NT2/D1 (cell line): ENCODE data around the gene CACNB1.
"Not testable (repeated sequence)": the region's sequence is repeated elsewhere in the genome, so short reads cannot be mapped to it uniquely, and the experiment has no call there.

Experiments
- DNase-seq: peaks from one replicate; pipeline ENCODE4 v3.0.0-alpha.2; 2011; ENCODE audit warnings: low read depth, low spot score
- H3K27me3 ChIP-seq: 2 replicates; pipeline ENCODE4 v1.6.0; 2011; ENCODE audit warnings: mild to moderate bottlenecking; ENCODE audit not compliant: insufficient read length, insufficient read depth
- H3K36me3 ChIP-seq: 2 replicates; pipeline ENCODE4 v1.6.1; 2011; ENCODE audit warnings: mild to moderate bottlenecking, low read length, mixed read lengths; ENCODE audit not compliant: insufficient read depth, insufficient read length
- H3K4me1 ChIP-seq: 2 replicates; pipeline ENCODE4 v1.5.1; 2011; ENCODE audit not compliant: insufficient read depth, insufficient read length
- H3K4me3 ChIP-seq: 2 replicates; pipeline ENCODE4 v1.5.1; 2011; ENCODE audit warnings: low read depth; ENCODE audit not compliant: insufficient read length
- H3K9ac ChIP-seq: 2 replicates; pipeline ENCODE4 v1.6.0; 2011; ENCODE audit warnings: low read depth; ENCODE audit not compliant: insufficient read length
- H3K9me3 ChIP-seq: 2 replicates; pipeline ENCODE4 v1.5.1; 2011; ENCODE audit warnings: mild to moderate bottlenecking, low read length; ENCODE audit not compliant: insufficient read depth
- SUZ12 ChIP-seq: IDR thresholded peaks from 2 replicates; pipeline ENCODE4 v1.6.1; 2011; ENCODE audit not compliant: insufficient read length, insufficient read depth; ENCODE audit errors: extremely low read depth
- YY1 ChIP-seq: IDR thresholded peaks from 2 replicates; pipeline ENCODE4 v1.6.1; 2011; ENCODE audit not compliant: insufficient read length, insufficient read depth
- ZNF274 ChIP-seq: IDR thresholded peaks from 2 replicates; pipeline ENCODE4 v1.6.1; 2011; ENCODE audit warnings: mild to moderate bottlenecking, low read depth, low read length

Gene CACNB1

GRCh38 chr17:39170558-39170957 lies 26.9 kb downstream of the CACNB1 start:
- Histone ChIP-seq H3K9ac (no peak overlapping the region), H3K27me3 (no peaks in the 10 kb centered on the region), H3K4me3 (no peak overlapping the region), H3K36me3 (peaks cover 12% of the 10 kb centered on the region), H3K4me1 (peaks cover 25% of the 10 kb centered on the region), H3K9me3 (no peaks in the 10 kb centered on the region)
- DNase-seq, result no peak
- no peak for TF ChIP-seq YY1
- no peak for TF ChIP-seq SUZ12
- no peak for TF ChIP-seq ZNF274

DNA sequence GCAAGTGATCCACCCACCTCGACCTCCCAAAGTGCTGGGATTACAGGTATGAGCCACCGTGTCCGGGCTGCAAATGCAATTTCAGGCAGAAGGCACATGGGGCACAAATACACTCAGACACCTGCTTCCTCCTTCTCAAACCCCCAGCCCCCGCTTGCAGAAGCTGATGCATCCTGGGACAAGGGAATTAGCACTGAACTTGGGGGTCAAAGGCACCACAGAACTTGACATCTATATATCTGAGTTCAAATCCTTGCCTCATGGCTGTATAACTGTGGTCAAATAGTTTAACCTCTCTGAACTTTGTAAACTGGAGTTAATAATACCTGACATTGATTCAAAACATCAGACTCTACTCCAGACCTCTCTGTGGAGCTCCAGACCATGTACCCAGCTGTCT lies 27.4 kb downstream of the CACNB1 start:
- Histone ChIP-seq H3K9ac (no peak overlapping the region), H3K4me3 (no peak overlapping the region), H3K9me3 (no peaks in the 10 kb centered on the region), H3K36me3 (peaks cover 8% of the 10 kb centered on the region), H3K27me3 (no peaks in the 10 kb centered on the region), H3K4me1 (peaks cover 27% of the 10 kb centered on the region)
- no peak for TF ChIP-seq YY1
- TF ChIP-seq ZNF274, result no peak
- TF ChIP-seq SUZ12, result no peak
- DNase-seq, result no peak

- Histone ChIP-seq H3K36me3 (peaks cover 2% of the 10 kb centered on the region), H3K9ac (no peak overlapping the region), H3K27me3 (no peaks in the 10 kb centered on the region), H3K4me1 (peaks cover 29% of the 10 kb centered on the region), H3K9me3 (no peaks in the 10 kb centered on the region), H3K4me3 (no peak overlapping the region)
- DNase-seq, result no peak
- no peak for TF ChIP-seq SUZ12
- no peak for TF ChIP-seq YY1
- TF ChIP-seq ZNF274, result no peak
Measured at GRCh38 chr17:39169518-39169917, 28.0 kb downstream of the CACNB1 start.

- no peak for DNase-seq
- Histone ChIP-seq H3K4me3 (no peak overlapping the region), H3K36me3 (no peaks in the 10 kb centered on the region), H3K27me3 (no peaks in the 10 kb centered on the region), H3K4me1 (peaks cover 29% of the 10 kb centered on the region), H3K9ac (no peak overlapping the region), H3K9me3 (no peaks in the 10 kb centered on the region)
- no peak for TF ChIP-seq YY1
- no peak for TF ChIP-seq ZNF274
- TF ChIP-seq SUZ12, result no peak
Measured at GRCh38 chr17:39169101-39169500, 28.4 kb downstream of the CACNB1 start.

- H3K4me1 ChIP-seq, result peaks cover 27% of the 10 kb centered on the region
- not testable (repeated sequence) for H3K4me3 ChIP-seq, H3K27me3 ChIP-seq, H3K36me3 ChIP-seq, H3K9me3 ChIP-seq, H3K9ac ChIP-seq, DNase-seq
Measured at GRCh38 chr17:39168503-39168902, 29.0 kb downstream of the CACNB1 start.

DNA sequence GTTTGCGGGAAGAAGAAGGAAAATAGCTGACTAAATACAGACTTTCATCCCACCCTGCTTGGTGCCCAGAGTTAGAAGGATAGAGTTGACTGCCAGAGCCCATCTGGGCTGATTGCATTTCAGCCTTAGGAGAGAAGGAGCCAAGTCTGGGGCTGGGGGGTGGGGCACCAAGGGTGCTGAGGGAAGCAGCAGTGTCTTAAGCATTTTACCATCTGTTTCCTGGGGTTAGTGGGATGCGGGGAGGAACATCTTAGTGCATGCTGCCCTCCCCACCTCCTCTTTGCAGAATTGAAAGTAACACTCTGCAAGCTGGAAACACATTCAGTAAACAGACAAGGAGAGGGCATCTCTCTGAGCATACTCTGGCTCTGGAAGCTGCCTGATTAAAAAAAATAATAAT lies 30.0 kb downstream of the CACNB1 start:
- no peak for TF ChIP-seq ZNF274
- TF ChIP-seq SUZ12, result no peak
- TF ChIP-seq YY1, result no peak
- no peaks in the 10 kb centered on the region for H3K9me3 ChIP-seq
- H3K9ac ChIP-seq, result peak overlapping the region; percentile 0
- peaks cover 22% of the 10 kb centered on the region for H3K4me1 ChIP-seq
- DNase-seq, result no peak
- no peaks in the 10 kb centered on the region for H3K27me3 ChIP-seq
- H3K36me3 ChIP-seq, result no peaks in the 10 kb centered on the region
- H3K4me3 ChIP-seq, result no peak overlapping the region

DNA sequence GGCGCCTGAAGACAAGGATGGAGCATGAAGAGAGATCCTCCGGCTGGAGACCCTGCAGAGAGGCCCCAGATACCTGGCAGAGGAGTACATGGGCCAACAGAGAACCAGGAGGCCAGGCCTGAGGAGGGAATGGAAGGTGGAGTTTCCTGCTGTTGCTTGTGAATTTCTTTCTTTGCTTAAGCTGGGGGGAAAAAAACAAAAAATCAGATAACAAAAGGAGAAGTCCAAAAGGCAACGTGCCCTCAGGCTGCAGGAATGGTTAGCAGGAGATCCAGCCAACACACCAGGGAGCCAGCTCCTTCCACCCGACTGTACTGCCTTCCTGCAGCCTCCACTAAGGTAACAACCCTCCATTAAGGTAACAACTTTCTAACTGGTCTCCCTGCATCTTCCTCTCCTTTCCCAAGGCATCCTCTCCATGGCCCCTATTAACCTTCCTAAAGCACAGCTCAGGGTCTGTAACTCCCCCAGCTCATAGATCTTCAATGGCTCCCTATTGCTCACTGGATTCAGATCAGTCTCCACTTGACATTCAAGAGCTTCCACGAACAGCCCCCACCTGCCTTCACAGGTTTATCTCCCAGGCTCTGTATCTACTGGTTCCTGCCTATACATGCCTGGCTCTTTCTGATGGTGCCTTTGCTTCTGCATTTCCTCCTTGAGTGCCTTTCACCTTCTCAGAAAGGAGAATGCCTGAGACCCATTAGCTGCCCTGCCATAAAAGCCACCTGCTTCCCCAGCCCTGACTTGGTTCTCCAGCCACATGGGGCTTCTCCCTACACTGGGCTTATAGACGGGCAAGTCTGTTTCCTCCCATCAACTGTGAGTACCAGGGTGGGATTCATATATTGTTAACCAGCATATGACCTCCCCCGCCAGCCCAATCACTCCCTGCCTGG lies 30.8 kb downstream of the CACNB1 start:
- peak overlapping the region; percentile 4 for H3K4me3 ChIP-seq
- H3K27me3 ChIP-seq, result no peaks in the 10 kb centered on the region
- no peaks in the 10 kb centered on the region for H3K36me3 ChIP-seq
- no peak for TF ChIP-seq YY1
- TF ChIP-seq ZNF274, result no peak
- TF ChIP-seq SUZ12, result no peak
- H3K9me3 ChIP-seq, result no peaks in the 10 kb centered on the region
- no peak for DNase-seq
- no peak overlapping the region for H3K9ac ChIP-seq
- H3K4me1 ChIP-seq, result peaks cover 22% of the 10 kb centered on the region
